Measurements from ENCODE around the gene C20orf202. TPM values are rescaled to one million over a fixed set of nuclear protein-coding genes. Genes with fewer than 3 reads are reported as not detected.

C20orf202 gene
- total RNA-seq, 1 experiment from 2014 or later: 0.22 TPM

GRCh38 chr20:1154226-1154625 is 49.0 kb upstream of the C20orf202 start:
- no peak overlapping the region for H3K4me3 Mint-ChIP-seq
- CTCF ChIA-PET: no interaction called here
- no peaks in the 10 kb centered on the region for H3K4me1 Mint-ChIP-seq
- H3K36me3 Mint-ChIP-seq: peaks cover 14% of the 10 kb centered on the region
- POLR2A ChIA-PET: interaction anchor here (0.5 kb wide), 1 partner anchor 8 kb away, joined by 3 read pairs; no protein-coding TSS in a partner anchor
- no peaks in the 10 kb centered on the region for H3K9me3 Mint-ChIP-seq
- ATAC-seq (no peak), DNase-seq (ENCODE audit: low spot score) (no peak)
- H3K27ac Mint-ChIP-seq: no peak overlapping the region
- H3K27me3 Mint-ChIP-seq (ENCODE audit: low read depth): no peaks in the 10 kb centered on the region
- TF ChIP-seq RORB (CRISPR knock-in tag; IDR thresholded peaks at IDR 0.05): no peak
- no peak for TF ChIP-seq NFYB (CRISPR knock-in tag; conservative IDR thresholded peaks at IDR 0.05; ENCODE audit: low read depth)
- no peak for TF ChIP-seq PRRX2 (CRISPR knock-in tag; IDR thresholded peaks at IDR 0.05)
- TF ChIP-seq GRHL2 (CRISPR knock-in tag; IDR thresholded peaks at IDR 0.05; ENCODE audit: insufficient replicate concordance, severe bottlenecking): no peak
- no peak for TF ChIP-seq IRF2 (CRISPR knock-in tag; IDR thresholded peaks at IDR 0.05; ENCODE audit: borderline replicate concordance, low read depth)
- TF ChIP-seq EMX1 (CRISPR knock-in tag; IDR thresholded peaks at IDR 0.05): no peak

- Mint-ChIP-seq H3K27ac (no peak overlapping the region), H3K4me3 (no peak overlapping the region)
- CTCF ChIA-PET: no interaction called here
Observed at GRCh38 chr20:1154691-1155090, 48.6 kb upstream of the C20orf202 start.

GRCh38 chr20:1155342-1155741 is 47.9 kb upstream of the C20orf202 start:
- Mint-ChIP-seq H3K9me3 (no peaks in the 10 kb centered on the region), H3K4me1 (no peaks in the 10 kb centered on the region), H3K27me3 (ENCODE audit: low read depth) (no peaks in the 10 kb centered on the region), H3K27ac (no peak overlapping the region), H3K4me3 (no peak overlapping the region), H3K36me3 (peaks cover 19% of the 10 kb centered on the region)
- CTCF ChIA-PET: no interaction called here
- no peak for ATAC-seq
- DNase-seq (ENCODE audit: low spot score): no peak
- POLR2A ChIA-PET: no interaction called here
- TF ChIP-seq PRDM15 (CRISPR knock-in tag; IDR thresholded peaks at IDR 0.05): no peak
- TF ChIP-seq GRHL2 (CRISPR knock-in tag; IDR thresholded peaks at IDR 0.05; ENCODE audit: insufficient replicate concordance, severe bottlenecking): no peak
- no peak for TF ChIP-seq SP1 (CRISPR knock-in tag; conservative IDR thresholded peaks at IDR 0.05)
- TF ChIP-seq ZNF232 (CRISPR knock-in tag; IDR thresholded peaks at IDR 0.05): no peak
- TF ChIP-seq E2F5 (CRISPR knock-in tag; IDR thresholded peaks at IDR 0.05): no peak

More at GRCh38 chr20:1154691-1155090, 48.6 kb upstream of the C20orf202 start:
- TF ChIP-seq ZNF396 (CRISPR knock-in tag; IDR thresholded peaks at IDR 0.05; ENCODE audit: borderline replicate concordance) (no peak), ARID4B (CRISPR knock-in tag; IDR thresholded peaks at IDR 0.05; ENCODE audit: borderline replicate concordance) (no peak), ZBTB43 (CRISPR knock-in tag; IDR thresholded peaks at IDR 0.05) (no peak), CDX4 (CRISPR knock-in tag; IDR thresholded peaks at IDR 0.05; ENCODE audit: borderline replicate concordance) (no peak)
- H3K27me3 Mint-ChIP-seq (ENCODE audit: low read depth): no peaks in the 10 kb centered on the region
- ATAC-seq: no peak
- peaks cover 14% of the 10 kb centered on the region for H3K36me3 Mint-ChIP-seq
- POLR2A ChIA-PET: no interaction called here
- no peaks in the 10 kb centered on the region for H3K9me3 Mint-ChIP-seq
- DNase-seq (ENCODE audit: low spot score): no peak
- H3K4me1 Mint-ChIP-seq: no peaks in the 10 kb centered on the region

Data from WTC11 (cell line).